NCI-H2029 treated with DMSO at 0.1 percent for 48 hours (cell line): Measurements from ENCODE around the gene PNPLA2.

Experiments used
- DNase-seq: peaks from one replicate; lab custom pipeline; 2025; lab: John Stamatoyannopoulos, UW

The PNPLA2 gene

DNA sequence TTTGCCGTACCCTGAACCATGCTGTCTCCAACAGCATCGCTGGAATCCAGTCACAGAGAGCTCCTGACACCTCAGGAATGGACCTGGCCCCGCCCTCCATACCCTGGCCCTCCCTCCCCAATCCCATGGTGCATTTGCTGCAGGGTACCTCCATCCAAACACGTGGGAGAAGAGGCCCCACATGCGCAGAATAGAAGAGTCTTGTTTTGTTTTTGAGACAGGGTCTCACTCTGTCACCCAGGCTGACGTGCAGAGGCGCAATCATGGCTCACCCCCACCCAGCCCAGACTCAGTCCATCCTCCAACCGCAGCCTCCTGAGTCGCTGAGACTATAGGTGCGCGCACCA lies 2.3 kb upstream of the PNPLA2 start:
- DNase-seq = no peak

DNA sequence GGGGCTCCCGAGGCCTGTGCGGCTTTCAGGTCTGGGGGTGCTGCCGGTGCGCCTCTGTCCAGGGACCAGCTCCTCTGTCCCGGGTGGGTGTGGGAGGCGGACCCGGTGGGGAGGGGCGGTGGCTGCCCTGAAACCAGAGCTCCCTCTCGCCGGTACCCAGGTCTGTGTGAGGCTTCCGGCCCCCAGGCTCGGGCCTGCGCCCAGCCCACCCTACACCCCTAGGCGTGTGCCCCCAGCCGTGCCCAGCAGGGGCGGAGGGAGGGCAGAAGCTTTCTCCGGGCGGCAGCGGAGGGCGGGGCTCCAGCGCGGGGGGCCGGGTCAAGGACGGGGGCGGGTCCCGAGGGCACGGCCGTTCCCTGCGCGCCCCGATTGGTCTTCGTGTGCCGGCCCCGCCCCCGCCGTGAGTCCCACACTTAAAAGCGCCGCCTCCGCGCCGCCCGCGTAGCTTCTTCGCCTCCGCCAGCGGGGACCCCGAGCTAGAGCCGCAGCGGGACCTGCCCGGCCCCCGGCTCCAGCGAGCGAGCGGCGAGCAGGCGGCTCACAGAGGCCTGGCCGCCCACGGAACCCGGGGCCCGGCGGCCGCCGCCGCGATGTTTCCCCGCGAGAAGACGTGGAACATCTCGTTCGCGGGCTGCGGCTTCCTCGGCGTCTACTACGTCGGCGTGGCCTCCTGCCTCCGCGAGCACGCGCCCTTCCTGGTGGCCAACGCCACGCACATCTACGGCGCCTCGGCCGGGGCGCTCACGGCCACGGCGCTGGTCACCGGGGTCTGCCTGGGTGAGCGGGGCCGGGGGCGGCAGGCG lies 616 bp downstream of the PNPLA2 start:
- DNase-seq = peak; percentile 53

DNA sequence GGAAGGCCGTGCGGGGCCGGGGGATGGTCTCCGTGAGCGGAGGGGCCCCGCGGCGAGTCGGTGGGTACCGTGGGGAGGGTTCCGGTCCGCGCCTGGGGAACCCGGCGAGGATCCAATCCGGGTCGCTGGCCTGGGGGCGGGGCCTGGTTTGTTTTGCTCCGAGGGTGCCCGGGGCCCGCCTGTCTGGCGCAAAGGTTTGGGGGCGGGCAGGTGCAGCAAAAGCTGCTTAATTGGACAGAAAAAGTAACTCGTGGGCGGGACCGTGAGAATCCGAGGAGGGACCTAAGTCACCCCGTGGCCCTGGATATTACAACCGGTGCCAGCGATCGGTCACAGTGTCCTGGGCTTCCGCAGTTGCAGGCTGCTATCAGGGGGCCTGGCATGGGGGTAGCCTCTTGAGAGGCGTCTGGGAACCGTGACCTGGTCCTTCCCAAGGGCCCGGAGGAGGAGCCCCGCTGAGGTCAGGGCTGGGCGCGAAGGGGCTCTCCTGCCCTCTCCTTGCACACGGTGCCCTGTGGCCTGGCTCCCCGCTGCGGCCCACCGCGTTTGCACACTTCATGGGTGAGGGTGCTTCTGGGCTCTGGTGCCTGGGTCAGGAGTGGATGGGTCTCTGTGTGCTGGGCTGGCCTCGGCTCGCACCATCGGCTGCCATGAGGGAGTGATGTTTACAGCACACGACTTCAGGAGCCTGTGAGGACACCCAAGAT lies 1.4 kb downstream of the PNPLA2 start:
- DNase-seq = peak; percentile 40

DNA sequence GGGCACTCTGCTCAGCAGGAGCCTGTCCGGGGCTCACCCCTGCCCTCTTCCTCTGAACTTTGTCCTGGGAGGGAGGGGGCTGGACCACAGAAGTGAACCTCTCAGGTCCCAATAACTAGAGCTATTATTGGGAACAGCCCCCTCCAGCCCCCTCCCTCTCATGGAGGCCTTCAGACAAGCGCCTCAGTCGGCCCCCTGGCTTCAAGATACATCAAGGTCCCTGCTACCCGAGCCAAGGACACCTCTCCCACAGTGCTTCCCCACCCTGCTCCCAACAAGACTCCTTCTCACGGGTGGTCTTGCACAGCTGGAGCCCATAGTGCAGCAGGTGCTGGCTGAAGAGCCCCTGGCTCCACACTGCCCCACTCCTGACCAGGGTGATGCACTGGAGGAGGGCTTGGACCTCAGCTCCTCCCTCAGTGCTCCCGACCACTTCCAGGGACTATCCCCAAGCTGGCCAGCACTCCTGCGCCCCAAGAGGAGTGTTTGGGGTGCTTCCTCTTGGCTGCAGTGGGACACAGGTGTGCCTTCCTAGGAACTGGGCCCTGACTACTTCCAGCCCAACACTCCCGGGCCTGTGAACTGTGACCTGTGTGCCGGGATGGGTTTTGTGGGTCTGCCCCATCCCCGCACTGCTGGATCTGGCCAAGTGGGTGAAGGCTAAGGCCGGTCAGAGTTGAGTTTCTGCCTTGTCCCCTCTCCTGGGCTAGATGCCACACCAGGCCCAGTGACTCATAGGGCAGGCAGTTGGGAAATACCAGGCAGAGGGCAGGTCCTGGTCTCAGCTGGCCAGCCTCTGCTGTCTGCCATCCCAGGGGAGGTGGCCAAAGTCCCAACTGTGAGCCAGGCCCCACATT lies 2.2 kb downstream of the PNPLA2 start:
- no peak for DNase-seq

DNA sequence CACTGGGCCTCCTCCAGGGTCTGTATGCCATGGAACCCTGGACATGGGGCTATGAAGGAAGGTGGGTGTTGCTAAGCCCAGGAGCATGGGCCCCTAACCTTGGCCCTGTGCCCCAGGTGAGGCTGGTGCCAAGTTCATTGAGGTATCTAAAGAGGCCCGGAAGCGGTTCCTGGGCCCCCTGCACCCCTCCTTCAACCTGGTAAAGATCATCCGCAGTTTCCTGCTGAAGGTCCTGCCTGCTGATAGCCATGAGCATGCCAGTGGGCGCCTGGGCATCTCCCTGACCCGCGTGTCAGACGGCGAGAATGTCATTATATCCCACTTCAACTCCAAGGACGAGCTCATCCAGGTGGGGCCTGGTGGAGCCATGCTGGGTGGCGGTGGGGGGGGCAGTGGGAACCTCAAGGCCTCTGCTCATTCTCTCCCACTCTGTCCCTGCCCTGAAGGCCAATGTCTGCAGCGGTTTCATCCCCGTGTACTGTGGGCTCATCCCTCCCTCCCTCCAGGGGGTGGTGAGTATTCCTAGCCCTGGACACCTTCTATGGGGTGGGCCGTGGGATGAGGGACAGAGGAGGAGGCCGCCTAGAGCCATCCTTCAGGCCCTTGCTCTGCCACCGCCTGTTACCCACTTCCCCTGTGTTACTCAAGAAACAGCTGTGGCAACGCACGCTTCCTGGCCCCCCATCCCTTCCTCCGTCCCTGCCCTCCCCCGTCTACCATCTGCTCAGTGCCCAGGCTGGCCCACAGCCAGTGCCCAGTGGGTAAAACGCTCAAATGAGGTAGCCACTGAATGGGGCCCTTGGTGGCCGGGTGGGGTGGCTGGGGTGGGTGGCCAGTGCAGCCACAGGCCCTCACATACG lies 3.0 kb downstream of the PNPLA2 start:
- no peak for DNase-seq

DNA sequence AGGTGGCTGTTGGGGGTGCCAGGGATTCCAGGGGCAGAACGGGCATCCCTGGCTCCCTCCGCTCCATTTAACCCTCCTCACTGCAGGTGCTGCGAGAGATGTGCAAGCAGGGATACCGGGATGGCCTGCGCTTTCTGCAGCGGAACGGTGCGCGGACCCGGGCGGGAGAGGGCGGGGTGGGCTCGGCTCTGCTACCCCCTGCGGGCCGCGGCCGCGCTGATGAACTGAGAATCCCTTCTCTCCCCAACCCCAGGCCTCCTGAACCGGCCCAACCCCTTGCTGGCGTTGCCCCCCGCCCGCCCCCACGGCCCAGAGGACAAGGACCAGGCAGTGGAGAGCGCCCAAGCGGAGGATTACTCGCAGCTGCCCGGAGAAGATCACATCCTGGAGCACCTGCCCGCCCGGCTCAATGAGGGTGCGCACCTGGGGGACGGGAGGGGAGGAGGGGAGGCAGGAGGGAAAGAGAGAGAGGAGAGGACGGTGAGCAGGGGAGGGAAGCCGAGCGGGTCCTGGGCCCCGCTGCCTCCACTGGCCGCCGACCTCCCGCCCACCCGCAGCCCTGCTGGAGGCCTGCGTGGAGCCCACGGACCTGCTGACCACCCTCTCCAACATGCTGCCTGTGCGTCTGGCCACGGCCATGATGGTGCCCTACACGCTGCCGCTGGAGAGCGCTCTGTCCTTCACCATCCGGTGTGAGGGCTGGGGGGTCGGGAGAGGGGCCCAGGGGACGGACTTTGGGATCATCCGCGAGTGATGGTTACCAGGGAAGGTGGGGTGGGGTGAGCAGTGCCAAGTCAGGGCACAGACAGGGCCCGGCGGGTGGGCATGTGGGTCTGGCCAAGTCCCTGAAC lies 5.0 kb downstream of the PNPLA2 start:
- DNase-seq = no peak

DNA sequence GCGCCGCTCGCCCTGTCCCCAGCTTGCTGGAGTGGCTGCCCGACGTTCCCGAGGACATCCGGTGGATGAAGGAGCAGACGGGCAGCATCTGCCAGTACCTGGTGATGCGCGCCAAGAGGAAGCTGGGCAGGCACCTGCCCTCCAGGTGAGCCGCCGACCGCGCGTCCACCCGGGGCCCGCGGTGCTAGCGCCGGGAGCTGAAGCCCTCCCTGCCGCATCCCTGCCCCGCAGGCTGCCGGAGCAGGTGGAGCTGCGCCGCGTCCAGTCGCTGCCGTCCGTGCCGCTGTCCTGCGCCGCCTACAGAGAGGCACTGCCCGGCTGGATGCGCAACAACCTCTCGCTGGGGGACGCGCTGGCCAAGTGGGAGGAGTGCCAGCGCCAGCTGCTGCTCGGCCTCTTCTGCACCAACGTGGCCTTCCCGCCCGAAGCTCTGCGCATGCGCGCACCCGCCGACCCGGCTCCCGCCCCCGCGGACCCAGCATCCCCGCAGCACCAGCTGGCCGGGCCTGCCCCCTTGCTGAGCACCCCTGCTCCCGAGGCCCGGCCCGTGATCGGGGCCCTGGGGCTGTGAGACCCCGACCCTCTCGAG lies 5.7 kb downstream of the PNPLA2 start:
- peak; percentile 66 for DNase-seq

DNA sequence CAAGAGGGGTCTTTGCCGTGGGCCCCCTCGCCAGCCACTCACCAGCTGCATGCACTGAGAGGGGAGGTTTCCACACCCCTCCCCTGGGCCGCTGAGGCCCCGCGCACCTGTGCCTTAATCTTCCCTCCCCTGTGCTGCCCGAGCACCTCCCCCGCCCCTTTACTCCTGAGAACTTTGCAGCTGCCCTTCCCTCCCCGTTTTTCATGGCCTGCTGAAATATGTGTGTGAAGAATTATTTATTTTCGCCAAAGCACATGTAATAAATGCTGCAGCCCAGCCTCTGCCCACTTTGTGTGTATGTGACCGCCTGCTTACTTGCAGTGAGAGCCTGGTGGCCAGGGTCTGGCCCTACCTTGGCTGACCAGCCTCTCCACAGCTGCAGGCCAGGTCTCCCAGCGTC lies 6.2 kb downstream of the PNPLA2 start:
- DNase-seq = no peak

DNA sequence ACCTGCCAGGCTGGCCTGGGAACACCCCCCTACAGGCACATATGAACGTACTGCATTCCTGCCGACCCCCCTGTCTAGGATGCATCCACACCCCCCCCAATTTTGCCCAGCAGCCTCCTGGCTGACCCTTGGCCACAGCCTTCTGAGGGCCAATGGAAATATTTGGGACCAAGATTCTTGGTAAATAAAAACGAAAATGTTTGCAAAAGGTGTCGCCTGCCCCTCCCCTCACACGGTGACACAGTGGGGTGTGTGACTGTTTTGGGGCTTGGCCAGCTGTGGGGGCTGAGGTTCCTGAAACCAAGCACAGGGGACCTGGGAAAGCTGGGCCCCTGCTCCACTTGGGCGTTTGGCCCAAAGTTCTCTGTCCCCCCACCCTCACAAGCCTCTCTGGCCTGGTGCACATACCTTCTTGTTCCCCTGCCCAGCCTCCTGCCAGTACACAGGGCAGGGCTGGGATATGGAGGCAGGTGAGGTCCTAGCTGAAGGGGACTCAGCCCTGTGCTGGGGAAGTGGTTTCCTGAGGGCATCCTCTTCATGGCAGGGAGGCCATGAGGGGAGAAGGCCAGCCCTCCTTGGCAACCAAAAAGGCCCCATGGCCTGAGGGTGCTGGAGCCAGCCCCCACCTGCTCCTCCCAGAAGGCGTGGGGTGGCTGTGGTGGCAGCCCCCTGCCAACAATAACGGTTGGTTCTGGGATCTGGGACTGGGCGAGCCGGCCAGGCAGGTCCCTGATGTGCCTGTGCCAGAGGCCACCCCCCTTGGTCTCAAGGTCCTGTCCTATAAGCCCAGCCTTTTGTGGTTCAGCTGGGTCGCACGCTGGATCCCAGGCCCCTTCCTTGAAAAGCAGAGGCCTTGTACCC lies 6.9 kb downstream of the PNPLA2 start:
- no peak for DNase-seq

DNA sequence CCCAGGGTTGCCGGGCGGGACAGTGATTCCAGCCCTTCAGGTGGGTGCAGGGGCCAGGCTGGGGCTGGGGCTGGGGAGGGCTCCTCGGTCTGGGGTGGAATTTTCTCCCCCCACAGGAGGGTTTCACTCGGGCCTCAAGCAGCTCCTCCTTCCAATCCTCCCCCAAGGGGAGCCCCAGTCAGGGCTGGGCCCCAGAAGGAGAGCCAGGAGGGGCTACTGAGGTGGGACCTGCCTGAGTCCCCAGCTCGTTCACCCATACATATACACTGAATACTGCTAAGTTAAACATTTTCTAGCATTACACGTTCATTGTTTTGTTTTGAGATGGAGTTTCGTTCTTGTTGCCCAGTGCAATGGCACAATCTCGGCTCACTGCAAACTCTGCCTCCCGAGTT lies 7.5 kb downstream of the PNPLA2 start:
- no peak for DNase-seq

DNA sequence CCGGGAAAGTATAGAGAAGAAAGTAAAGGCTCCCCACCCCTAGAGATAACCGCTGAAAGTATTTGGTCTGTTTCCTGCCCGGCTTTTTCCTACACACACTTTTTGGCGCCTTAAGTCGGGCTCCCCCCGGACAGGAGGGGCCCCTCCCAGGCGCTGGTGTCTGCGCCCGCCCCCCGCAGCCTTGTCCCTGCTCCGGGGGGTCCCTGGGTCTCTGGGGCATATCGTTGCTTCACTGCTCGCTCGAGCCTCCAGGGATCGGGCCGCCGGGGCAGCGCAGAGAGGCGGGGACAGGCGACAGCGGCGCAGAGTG lies 8.1 kb downstream of the PNPLA2 start:
- no peak for DNase-seq

DNA sequence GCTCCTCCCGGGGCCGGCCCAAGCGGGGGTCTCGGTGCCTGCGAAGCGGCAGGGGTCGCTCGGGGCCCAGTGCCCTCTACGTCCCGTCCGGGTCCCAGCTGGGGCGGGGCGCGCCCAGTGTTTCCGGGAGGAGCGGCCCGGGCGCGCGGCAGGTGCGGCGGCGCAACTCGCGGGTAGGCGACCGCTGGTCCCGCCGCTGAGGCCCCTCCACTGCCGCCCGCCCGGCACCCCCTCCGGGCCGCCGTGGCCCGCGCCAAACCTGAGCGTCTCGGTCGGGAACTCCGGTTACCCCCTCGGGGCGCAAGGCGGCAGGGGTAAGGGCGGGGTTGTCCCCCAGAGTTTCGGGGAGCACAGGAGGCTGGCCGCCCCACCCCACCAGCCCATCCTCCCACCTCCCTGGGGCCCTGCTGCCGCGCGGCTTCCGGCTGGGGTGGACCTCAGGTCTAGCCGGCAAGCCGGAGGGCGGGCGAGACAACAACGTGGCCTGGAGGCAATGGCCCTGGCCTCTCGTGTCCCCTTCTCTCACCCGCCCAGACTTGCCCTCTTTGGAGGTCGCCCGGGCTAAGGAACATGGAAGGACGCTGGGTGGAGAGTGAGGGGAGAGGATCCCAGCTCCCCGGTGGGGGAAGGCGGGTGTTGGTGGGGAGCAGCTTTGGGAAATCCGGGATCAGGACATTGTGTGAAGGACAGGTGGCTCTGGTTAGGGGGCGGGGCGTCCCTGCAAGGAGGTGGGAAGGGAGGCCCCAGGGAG lies 8.6 kb downstream of the PNPLA2 start:
- no peak for DNase-seq

DNA sequence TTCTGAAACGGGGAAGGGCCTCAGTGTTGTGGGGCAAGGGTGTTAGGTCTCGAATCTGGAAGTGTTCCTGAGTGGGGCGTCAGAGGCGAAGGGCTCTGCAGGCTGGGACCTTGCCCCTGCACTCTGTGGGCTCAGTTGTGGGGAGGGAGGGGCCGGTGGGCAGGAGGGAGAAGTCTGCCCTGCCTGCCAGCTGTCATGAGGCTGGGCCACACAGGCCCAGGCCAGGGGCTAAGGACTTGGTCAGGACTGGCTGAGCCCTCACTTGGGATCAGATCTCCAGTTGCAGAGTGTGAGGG lies 9.1 kb downstream of the PNPLA2 start, which contains the start of gene CRACR2B:
CRACR2B (plus strand) TSS at position 23 of the 296 bp plus-strand sequence. CDS start 689 bp downstream, outside the sequence.
- no peak for DNase-seq

DNA sequence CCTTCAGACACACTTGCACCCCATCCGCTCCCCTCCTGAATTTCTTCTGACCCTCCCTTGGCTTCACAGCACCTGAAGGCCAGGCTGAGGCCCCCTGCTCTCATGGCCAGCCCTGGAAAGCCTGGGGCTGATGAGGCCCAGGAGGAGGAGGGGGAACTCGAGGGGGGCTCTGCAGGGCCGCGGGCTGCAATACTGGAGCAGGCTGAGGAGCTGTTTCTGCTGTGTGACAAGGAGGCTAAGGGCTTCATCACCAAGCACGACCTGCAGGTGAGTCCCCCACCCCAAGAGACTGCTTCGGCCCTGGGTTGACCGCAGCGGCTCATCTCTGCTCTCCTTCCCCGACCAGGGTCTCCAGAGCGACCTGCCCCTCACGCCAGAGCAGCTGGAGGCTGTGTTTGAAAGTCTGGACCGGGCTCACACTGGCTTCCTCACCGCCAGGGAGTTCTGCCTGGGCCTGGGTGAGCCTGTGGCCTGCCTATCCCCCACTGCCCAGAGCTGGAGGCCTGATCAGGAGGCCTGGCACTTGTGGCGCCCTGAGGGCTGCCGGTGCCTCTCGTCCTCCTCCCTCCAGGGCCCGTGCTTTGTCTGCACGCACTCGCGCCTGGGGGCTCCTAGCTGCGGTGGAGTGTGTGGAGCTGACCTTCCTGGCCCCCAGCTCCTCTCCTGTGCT lies 9.9 kb downstream of the PNPLA2 start:
- no peak for DNase-seq

DNA sequence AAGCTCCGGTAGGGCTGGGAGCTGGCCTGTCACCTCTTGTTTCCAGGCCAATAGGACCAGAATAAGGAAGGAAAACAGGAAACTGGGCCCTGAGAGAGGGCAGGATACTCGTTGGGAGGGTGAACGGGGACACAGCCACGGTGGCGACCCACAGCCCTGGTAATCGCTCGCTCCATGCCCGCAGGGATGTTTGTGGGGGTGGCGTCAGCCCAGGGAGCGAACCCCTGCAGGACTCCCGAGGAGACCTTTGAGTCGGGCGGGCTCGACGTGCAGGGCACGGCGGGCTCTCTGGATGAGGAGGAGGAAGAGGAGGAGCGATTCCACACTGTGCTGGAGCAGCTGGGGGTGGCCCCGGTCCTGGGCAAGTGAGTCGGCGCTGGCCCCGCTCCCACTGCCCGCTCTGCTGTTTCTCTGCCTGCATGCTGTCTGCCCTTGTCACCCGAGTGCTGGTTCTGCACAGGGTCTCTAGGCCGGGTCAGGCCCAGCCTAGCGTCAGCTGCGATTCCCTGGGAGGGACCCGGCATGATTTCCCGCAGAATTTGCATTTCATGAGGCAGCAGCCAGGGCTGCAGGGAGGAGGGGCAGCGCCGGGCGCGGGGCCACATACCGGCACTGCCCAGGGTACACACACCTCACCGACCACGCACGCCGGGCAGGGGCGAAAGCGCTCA lies 10.6 kb downstream of the PNPLA2 start:
- DNase-seq = no peak

DNA sequence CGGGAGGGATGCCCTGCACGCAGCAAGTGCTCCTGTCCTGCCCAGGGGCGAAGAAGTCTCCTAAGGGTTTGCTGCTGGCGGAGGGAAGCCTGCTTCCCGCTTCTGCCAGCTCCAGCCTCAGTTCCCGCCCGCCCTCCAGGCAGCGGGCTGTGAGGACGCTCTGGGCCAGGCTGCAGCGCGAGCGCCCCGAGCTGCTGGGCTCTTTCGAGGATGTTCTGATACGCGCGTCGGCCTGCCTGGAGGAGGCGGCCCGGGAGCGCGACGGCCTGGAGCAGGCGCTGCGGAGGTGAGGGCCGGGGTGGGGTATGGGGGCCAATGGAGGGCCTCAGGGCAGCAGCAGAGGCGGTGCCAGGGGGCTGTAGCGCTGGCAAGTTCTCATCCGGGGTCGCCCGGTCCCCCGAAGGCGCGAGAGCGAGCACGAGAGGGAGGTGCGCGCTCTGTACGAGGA lies 11.2 kb downstream of the PNPLA2 start:
- DNase-seq = no peak

DNA sequence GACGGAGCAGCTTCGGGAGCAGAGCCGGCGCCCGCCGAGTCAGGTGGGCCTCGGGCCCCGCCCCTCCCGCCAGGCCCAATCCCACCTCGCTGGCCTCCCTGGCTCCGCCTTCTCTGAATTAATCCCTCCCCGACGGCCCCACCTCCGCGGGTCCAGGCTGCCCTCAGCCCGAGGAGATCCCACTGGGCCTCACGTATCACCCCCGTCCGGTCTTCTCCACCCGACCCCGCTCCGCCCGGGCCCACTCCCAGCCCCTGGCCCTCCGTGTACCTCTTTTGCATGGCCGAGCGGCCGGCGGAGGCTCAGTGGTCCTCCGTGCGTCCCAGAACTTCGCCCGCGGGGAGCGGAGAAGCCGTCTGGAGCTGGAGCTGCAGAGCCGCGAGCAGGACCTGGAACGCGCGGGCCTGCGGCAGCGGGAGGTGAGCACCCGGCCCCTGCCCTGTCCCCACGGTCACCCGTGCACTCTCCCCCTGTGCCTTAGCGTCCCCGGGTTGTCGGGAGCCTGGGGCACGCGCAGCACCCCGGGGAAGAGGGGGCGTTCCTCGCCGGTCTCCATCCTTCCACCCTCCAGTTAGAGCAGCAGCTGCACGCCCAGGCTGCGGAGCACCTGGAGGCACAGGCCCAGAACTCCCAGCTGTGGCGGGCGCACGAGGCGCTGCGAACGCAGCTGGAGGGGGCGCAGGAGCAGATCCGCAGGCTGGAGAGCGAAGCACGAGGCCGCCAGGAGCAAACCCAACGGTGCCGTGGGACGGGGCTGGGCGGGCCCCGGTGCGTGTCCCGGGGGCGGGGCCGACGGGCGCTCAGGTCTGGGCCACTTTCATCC lies 11.8 kb downstream of the PNPLA2 start:
- peak; percentile 43 for DNase-seq
